NCI-H1417 (cell line): ENCODE measurements around the gene HS3ST3B1.

ENCODE experiments used
- DNase-seq, 3 experiments: peaks; one replicate each; lab custom pipeline; 2025; lab: John Stamatoyannopoulos, UW

The HS3ST3B1 gene

DNA sequence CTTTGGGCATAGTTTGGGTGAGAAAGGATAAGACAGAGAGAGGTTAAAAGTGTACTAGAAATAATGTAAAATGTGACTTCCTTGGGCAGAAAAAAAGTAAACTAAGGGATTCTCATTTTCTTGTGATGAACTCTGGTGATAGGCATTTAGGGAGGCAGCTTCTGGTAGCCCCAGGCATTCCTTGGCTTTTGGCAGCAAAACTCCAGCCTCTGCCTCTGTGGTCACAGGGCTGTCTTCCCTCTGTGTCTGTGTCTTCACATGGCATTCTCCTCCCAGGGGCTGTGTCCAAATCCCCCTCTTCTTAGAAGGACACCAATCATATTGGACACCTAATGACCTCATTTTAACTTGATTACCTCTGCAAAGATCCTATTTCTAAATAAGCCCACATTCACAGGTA lies 54.7 kb downstream of the HS3ST3B1 start:
- DNase-seq: no peak

DNA sequence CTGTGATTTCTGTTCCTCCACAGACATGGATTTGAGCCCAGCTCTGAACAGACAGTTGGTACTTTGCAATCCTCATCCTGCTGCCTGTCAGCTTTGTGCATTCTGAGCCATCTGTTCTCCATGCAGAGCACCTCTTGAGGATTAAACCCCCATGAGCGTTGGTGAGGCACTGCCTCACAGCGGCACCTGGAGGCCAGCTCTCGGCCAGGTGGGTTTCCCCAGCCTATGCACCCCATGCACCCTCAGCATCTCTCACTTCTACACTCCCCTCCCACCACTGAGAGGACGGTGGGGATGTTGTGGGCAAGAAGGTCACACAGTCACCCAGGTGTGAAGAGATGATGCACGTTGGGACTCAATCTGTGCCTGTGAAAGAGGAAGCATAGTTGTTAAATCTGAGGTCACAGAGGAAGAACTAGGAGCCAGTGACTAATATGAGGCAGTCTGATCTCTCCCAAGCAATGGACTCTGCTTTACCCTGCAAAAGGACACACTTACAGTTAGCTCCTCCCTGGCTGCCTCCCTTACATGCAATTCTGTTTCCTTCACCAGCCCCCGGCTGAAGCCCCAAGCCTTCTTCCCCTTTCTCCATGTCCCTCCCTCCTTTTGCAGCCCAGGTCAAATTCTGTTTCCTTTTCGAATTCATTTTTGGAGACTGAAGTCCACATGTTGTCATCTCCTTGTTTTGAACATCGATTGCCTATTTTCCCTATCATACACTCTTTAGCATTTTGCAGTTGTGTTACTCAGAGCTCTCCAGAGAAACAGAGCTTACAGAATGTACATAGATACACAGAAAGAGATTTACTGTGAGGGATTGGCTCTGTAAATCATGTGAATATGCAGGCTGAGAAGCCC lies 58.5 kb downstream of the HS3ST3B1 start:
- DNase-seq: no peak

DNA sequence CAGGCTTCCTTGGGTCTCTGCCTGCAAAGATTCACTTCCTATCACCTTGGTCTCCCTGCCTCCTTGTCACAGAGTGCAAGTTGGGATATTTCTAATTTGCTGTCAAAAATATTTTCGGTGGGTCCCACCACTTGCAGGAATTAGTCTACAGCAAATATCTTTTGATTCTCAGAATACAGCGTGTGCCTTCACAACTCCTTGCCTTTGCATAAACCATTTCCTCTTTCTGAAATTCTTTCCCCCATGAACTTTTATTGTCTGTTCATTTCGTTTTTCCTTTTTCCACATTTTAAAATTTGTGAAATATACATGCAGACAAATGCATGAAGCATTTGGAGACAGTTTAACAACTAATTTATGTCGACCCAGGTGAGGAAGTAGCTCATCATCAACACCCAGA lies 60.0 kb downstream of the HS3ST3B1 start:
- DNase-seq: no peak

DNA sequence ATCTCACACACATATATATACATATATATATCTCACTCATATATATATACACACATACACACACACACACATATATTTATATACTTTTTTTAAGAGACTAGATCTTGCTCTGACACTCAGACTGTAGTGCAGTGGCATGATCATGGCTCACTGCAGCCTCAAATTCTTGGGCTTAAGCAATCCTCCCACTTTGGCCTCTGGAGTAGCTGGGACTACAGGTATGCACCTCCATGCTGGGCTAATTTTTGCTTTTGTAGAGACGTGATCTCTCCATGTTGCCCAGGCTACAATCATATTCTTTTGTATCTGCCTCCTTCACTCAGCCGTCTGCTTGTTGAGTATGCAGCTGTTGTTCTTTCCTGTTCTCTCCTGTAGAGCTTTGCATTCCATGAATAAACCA lies 60.6 kb downstream of the HS3ST3B1 start:
- DNase-seq: no peak

DNA sequence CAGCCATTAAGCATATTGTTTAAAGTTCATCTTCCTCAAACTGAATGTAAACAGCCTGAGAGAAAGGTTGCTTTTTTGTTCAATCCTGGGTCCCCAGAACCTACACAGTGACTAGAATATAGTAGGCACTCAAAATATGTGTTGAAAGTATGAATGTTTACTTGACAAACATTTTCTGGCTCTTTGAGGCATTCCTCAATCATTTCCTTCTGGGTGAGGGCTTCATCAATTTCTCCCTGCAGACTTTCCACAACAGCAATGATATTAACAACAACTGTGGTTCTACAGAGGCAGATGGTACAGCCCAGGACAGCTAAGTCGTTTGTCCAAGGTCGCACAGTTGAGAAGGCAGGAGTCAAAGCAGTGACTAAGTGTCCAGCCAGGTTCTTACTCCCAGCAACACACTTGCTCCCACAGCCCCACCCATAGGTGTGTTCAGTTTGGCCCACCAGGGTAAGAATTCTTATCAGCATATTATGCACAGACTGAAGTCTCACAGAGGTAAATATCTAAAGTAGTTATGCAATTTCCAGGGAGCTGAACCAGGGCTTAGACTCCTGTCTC lies 61.1 kb downstream of the HS3ST3B1 start:
- DNase-seq: no peak

DNA sequence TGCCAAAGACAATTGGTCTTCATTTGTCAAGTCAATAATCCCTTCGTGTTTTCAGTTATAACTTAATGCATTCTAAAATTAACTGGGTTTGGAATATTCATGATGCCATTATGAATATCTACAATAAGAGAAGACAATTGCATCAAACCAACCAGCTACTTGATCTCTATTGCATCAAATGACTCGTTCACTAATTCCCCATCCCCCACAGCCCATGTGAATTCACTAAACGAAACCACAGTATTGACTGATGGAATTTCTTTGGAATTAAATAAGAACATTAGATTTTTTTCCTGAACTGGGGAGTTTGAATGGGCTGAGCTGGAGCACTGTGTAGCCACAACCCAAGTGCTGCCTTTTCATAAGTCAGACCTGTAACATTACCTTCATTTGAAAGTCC lies 65.3 kb downstream of the HS3ST3B1 start:
- no peak for DNase-seq

DNA sequence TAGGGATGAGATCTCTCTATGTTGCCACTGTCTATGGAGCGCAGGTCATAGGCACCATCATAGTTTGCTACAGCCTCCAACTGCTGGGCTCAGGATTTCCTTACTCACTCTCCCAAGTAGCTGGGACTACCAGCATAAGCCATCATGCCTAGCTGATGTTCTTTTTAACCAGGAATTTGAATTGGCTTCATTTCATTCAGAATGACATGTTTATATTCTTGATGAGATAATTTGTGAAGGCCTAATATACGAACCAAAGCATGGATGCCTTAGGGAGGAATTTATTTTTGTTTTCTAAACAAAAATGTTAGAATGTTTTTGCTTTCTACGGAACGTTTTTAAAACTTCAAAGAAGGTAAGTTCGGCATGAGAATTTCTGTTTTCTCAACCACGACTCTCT lies 71.6 kb downstream of the HS3ST3B1 start:
- no peak for DNase-seq

DNA sequence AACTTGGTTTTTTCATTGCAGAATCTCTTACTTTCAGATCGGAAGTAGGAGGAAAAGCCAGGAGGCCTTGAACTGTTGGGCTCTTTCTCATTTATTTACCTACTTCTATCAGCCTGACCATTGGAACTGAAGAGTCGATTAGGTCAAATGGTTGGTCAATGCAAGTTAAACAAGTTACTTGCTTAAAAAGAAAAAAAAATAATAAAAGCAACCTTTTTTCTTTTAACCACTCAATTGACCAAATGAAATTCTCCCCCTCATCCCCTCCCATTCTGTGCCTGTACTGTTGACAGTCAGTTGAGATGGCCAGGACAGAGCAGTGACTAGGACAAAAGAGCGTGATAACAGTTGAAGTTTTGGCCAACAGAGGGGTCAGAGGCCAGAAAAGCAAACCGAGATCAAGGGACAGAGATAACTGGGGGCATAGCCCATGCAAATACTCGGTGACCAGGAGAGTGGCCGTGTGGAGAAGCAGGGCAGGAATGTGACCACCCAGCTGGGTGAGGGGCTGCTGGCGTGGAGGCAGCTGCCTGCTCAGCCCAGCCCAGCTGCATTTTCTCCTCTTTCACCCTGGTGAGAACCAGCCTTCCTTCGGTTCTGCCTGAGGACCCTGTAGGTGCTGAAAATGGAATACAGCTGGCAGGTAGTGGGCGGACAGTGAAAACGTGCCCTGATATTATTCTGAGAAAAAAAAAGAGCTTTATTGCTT lies 72.2 kb downstream of the HS3ST3B1 start:
- no peak for DNase-seq

DNA sequence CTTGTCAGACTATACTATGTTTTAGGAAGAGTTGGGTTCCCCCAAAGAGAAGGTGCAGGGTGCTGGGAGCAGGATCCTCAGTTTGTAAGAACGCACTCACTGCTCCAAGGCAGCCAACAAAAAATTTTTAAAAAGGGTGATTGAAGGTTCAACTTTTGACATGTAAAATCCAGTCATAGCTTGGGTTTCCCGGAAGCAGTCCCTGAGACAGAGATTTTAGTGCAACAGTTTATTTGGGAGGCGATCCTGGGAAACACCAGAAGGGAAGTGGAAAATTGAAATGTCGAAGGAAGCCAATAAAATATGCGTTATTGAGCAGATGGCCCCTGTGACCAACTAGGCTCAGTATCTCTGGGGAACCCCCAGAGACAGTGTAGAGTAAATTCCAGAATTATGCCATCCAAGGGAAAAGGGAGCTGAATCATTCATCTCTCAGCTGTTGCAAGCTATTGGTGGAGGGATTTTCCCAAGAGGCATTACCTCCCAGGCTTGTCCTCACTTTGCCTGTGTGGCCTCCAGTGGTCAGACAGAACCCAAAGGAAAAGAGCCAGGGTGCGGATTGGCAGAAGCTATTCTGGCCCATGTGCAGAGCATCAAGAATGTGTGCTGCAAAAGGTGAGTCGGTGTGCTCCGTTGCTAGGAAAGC lies 72.9 kb downstream of the HS3ST3B1 start:
- no peak for DNase-seq

DNA sequence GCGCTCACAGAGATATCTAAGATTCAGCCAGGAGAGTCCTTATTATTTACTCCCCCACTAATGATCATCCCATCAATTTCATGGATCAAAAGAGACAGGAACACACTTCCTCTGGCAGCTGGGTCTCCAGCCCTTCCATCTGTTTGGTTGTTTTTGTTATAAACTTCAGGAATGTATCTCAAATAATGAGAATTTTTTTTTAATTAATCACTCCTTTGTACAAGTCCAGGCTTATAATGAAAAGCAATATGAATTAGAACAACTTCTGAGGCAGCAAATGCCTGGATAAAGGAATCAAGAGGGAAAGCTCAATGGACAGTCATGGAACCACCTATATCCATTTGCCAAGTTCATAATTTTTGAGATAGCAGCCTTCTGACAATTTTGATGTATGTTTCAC lies 73.4 kb downstream of the HS3ST3B1 start:
- DNase-seq: no peak

DNA sequence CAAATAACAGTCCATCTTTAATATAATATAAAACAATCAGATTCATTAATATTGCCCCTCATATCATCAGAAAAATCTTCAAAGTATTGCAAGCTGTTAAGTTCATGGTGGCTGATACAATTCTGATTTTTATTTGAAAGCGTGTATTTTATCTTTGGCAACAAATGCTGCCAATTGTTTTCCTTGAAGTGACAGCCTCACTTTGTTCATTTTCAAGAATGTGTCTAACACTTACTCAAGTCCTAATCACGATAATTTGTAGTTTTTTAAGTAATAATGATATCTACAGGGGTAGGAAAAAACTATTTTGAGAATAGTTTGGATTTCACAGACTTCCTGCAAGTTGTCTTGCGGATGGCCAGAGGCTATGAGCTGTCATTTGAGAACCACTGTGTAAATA lies 75.8 kb downstream of the HS3ST3B1 start:
- DNase-seq: no peak

DNA sequence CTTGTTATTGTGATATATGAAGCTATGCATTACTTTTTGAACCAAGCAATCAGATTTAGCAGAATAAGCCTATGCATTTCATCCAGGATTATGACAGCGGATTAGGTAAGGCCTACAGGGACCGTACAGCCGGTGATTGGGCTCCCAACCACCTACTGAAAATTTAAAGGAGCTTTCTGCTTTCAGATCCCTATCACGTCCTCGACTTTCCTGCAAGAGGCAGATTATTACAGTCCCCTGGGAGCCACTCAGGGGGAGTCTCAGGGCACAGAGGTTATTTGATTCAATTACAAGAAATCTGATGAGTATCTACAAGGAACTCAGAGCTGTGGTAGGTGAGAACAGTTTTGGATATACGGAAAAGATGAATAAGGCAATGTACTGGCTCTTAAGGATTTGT lies 80.7 kb downstream of the HS3ST3B1 start:
- DNase-seq: no peak

DNA sequence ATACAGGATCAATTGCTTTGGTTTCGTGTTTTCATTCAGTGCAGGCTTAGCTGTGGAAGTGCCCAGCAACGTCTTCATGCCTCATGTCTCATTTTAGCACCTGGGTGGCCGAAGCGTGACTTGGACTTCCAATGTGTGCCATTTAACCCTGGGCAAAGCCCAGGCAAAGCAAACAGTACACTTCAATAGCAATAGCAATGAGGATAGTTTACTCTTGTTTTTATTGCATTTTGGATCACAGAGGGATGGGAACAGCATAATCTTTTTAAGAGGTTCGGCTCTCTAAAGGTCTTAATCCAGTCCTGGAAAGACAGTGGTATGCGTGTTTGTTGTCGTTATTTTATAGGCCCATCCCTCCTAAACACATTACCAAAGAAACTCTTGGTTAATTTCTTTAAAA lies 86.2 kb downstream of the HS3ST3B1 start:
- DNase-seq: no peak

DNA sequence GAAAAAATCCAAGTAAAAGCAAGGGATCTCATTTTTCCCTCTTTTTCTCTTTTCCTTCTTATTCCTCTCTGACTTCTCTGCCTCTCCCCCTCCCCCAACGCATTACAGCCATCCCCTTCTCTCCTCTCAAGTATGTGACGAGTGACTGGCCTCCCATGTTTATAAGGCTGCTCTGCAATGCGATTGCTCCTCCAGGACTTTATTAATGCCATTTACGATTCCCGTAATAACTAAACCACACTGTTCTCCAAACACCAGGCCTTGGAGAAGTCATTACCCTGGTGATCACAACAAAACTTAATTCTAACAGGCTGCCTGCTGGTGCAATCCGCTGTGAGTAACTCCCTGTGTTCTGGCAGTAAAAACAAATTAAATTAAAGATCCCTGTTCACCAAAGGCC lies 88.8 kb downstream of the HS3ST3B1 start:
- no peak for DNase-seq

DNA sequence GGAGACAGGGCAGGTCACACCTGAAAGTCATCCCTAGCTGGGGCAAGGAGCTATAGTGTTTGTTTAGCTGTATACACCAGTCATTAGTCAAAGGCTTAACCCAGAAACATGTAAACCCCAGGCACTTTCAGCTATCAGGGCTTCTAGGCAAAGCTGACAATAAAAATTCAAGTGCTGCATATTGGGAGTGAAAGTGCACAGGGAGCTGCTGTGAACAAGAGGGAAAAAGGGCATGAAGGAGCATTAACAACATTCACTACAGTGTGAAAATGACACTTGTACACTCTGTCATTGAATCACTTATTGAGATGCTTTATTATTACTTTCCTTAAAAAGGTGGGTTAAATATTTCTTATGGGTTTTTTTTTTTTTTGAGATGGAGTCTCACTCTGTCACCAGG lies 92.8 kb downstream of the HS3ST3B1 start:
- DNase-seq: no peak

DNA sequence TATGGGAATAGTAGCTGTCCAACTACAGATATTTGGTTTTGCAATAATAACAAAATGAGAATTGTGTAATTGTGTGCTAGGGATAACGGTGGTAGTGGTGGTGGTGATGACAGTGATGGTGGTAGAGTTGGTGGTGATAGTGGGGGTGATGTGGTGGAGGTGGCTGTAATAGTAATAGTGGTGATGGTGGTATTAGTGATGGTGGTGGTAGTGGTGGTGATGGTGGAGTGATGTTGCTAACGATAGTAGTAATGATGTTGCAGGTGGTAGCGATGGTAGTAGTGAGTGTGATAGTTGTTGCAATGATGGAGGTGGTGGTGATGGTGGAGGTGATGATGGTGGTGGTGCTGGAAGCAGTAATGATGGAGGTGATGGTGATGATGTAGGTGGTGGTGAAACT lies 94.4 kb downstream of the HS3ST3B1 start:
- DNase-seq: no peak

DNA sequence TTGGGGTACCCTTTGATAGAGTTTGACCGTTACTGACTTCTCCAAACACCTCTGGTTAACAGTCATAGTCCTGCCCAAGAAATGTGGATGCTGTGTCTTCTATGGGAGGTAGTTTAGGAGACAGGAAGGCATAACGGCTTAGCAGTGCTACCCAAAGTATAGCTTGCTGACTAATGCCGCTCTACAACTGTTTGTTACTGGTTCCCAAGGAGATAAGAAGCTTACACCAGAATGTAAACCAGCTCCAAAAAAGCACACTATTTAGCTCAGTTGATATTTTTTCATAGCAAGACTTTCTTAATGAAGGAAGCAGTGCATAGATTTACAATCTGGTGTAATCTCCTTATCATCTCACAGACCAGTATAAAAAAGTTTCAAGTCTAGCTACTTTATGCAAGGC lies 95.7 kb downstream of the HS3ST3B1 start:
- DNase-seq: no peak

DNA sequence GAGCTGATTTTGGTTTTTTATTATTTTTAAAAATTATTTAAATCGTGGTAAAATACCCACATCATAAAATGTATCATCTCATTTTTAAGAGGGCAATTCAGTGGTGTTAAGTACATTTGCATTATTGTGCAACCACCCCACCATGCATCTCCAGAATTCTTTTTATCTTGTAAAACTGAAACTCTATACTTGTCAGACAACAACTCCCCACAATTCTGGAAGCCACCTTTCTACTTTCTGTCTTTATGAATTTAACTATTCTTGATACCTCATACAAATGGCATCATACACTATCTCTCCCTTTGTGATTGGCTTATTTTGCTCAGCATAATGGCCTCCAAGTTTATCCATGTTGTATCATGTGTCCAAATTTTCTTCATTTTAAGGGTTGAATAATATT lies 97.9 kb downstream of the HS3ST3B1 start:
- no peak for DNase-seq
